NCI-H510A (cell line): ENCODE results near the gene HSF2BP.
"Not testable (repeated sequence)": the region's sequence is repeated elsewhere in the genome, so short reads cannot be mapped to it uniquely, and the experiment has no call there.

ENCODE experiments used
- DNase-seq: peaks from one replicate; lab custom pipeline; 2025; lab: John Stamatoyannopoulos, UW

Gene HSF2BP

GRCh38 chr21:43659136-43660000 is at the start of gene HSF2BP, which contains the start of gene RRP1B:
TSS of gene HSF2BP (minus strand) at chr21:43659488. CDS start at chr21:43658096, 1,392 bp downstream.
TSS of gene RRP1B (plus strand) at chr21:43659560. CDS start at chr21:43659665, 105 bp downstream.
- DNase-seq, result peak; percentile 84

DNA sequence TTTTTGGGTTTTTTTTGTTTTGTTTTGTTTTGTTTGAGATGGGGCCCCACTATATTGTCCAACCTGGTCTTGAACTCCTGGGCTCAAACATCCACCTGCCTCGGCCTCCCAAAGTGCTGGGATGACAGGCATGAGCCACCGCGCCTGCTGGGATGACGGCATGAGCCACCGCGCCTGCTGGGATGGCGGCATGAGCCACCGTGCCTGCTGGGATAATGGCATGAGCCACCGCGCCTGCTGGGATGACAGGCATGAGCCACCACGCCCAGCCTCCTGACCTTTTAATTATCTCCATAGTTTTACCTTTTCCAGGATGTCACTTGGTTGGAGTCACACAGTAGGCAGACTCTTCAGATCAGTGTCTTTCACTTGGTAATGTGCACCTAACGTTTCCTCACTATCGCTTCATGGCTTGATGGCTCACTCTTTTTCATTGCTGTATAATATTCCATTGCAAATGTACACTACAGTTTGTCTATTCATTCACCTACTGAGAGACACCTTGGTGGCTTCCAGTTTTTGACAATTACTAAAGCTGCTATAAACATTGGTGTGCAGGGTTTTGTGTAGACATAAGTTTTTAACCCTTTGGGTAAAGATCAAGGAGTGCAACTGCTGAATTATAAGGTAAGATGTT is 49.6 kb upstream of the HSF2BP start:
- DNase-seq, result no peak

DNA sequence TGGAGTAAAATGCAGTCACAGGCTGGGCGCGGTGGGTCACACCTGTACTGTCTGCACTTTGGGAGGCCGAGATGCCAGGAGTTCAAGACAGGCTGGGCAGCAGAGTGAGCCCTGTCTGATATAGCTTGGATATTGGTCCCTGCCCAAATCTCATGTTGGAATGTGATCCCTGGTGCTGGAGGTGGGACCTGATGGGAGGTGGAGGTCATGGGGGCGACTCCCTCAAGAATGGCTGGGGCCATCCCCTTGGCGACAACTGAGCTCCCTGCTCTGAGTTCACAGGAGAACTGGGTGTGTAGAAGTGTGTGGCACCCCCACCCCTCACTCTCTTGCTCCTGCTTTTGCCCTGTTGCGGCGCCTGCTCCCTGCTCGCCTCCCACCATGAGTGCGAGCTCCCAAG is 48.2 kb upstream of the HSF2BP start:
- no peak for DNase-seq

DNA sequence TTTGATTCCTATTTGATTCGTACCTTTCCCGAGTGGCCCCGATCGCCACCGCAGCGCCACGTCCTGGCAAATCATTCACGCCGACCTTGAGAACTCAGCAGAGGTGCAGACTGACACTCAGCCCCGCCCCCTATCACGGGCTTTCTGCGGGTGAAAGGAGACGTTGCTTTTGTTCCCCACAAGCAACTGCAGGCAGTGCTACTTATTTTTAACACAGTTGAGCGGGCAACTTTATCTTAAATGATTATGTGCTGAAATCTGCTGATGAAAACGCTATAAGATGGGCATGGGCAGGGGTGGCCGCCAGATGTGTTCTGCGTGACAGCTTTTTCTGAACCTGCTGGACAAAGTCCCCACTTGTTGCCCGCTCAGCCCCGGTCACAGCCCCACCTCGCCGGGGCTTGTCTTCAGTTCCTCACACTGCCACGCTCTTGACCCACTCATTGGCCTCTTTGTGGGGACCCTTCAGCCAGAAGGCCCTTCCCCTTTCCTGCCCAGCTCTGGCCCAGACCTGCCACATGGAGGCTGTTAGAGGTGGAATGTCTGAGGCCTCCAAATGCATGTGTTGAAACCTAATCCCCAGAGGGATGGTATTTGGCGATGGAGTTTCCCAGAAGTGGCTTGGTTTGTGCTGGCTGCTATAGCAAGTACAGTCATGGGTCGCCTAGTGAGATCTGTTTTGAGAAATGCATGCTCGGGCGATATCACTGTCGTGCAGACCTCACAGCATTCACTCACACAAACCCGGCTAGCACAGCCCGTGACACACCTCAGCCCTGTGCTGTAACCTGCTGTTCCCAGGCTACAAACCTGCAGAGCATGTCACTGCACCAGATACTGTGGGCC is 44.0 kb upstream of the HSF2BP start:
- no peak for DNase-seq

DNA sequence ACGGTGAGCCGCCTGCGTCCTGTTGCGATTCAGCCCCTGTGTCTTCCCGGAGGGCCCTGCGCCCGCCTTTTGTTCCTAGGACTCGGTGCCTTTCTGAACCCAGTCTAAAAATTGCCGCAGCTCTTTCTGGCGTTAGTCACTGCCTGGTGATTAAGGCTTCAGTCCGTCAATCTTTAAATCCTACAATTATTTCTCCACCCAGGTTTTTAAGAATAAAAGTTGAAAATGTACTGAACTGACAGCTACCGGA is 43.4 kb upstream of the HSF2BP start:
- DNase-seq, result no peak

GRCh38 chr21:43701936-43702784 is 42.9 kb upstream of the HSF2BP start:
- DNase-seq, result no peak

- no peak for DNase-seq
These were observed 40.8 kb upstream of the HSF2BP start for GRCh38 chr21:43699933-43700599.

- not testable (repeated sequence) for DNase-seq
These were observed 40.1 kb upstream of the HSF2BP start for GRCh38 chr21:43699492-43699777.

- DNase-seq, result no peak
These were observed 38.7 kb upstream of the HSF2BP start for GRCh38 chr21:43697758-43698643.

DNA sequence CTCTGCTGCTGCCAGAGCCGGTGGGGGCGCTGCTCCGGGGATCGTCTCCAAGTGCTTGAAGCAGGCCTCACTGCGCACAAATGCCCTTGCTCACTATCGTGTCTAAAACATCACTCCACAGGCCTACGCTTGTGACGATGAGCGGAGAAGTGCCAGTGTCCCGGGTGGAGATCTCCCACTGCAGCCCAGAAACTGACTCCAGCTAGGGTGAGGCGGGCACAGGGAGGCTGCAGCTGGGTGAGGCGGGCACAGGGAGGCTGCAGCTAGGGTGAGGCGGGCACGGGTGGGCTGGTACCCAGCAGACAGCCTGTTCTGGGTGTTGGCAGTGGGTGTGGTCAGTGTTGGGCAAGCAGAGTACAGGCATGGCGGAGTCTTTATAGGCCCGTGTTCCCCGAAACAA is 36.9 kb upstream of the HSF2BP start:
- DNase-seq, result no peak

DNA sequence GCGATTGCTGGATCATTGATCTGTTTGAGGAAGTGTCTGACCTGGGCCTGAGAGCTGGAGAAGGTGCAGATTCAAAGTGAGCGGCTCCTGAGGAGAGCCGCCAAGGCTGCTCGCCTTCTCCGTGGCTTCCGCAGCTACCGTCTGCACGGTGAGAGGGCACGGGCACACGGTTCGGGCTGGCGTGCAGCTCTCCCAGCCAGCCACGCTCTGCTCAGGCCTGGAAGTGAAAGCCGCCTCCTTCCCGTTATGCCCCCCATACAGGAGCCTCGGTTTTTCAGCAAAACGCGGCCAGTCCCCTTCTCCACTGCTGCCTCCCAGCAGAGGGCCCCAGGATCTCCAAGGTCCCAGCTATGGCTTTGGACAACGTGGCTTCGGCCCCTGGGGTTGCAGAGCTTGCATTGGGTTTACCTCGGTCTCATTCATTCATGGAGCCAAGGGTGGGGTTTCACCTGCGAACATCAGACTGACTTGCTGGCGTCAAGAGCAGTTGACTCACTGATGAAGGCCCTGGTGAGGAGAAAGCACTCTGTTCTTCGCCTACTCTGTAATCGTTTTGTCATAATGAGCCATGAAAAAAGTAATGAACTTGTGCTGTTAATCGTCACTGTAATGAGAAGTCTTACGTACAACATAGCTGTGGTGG is 35.3 kb upstream of the HSF2BP start:
- no peak for DNase-seq

- no peak for DNase-seq
These were observed 34.7 kb upstream of the HSF2BP start for GRCh38 chr21:43693981-43694380.

GRCh38 chr21:43692949-43693348 is 33.7 kb upstream of the HSF2BP start:
- no peak for DNase-seq

GRCh38 chr21:43691801-43692200 is 32.5 kb upstream of the HSF2BP start:
- DNase-seq, result no peak

GRCh38 chr21:43691086-43691795 is 32.0 kb upstream of the HSF2BP start:
- no peak for DNase-seq

DNA sequence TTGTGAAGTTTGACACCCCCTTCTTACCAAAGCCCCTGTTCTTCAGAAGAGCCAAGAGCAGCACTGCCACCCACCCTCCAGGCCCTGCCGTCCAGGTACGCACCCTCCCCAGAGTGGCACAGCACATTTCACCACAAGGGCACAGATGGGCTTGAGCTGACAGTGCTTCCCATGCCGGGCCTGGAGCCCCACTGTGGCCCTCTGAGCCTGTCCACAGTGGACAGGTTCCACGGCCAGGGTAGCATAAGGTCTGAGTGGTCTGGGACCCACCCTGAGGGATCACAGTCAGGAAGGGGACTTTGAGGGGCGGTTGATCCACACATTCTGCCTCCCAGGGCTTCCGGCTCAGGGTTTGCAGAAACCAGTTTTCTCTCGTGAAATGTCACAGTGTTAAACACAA is 31.1 kb upstream of the HSF2BP start:
- no peak for DNase-seq

DNA sequence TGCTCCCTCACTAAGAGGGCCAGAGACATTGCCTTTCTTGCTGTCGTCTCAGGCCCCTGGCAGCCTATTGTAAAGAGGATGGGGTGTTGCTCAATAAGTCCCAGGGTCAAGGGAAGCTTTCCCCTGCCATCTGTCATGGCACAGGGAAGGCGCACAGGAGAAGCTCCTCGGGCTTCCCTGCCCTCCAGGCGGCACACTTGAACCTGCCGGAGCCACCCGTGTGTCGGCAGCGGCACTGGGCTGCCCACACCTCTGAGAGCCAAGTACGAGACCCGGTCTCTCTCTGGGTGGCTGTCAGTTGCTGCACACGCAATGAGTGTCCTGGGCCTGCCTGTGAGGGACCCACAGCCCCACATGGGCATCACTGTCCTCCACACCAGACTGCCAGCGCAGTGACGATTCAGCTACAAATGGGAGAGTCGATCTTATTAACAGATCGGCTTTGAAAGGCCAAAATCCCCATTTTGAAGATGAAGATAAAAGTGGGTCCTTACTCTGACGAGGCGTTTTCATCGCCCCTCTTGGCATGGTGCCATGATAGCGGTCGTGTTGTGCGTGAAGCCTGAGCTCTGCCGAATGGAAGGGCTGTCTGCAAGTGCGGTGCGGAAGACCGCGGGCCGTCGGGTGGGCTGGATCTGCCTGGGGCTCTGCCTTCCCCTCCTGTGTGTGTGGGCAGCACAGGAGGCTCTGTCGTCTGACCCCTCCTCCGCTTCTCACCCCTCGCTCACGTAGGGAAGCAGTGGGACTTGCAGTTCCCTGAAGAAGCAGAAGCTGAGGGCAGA is 30.5 kb upstream of the HSF2BP start:
- no peak for DNase-seq

DNA sequence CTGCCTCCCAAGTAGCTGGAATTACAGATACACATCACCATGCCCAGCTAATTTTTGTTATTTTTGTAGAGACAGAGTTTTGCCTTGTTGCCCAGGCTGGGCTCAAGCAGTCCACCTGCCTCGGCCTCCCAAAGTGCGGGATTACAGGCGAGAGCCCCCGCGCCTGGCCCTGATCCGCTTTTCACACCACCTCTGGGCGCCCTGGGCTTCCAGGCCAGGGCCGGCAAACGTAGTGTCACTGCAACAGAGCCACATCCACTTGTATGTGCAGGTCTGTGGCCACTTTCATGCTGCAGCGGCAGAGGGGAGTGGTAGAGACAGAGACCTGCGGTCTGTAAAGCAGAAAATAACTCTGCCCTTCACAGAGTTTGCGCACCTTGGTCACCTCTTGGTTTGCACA is 29.6 kb upstream of the HSF2BP start:
- no peak for DNase-seq
